SK-N-DZ (cell line): Measurements from ENCODE around the gene RBCK1. TPM values are rescaled to one million over a fixed set of nuclear protein-coding genes. Genes with fewer than 3 reads are reported as not detected.
"Not testable (repeated sequence)": the region's sequence is repeated elsewhere in the genome, so short reads cannot be mapped to it uniquely, and the experiment has no call there.

ENCODE experiments used
- DNase-seq: peaks from one replicate; pipeline ENCODE4 v3.0.0-alpha.2; 2015; ENCODE audit warnings: low spot score
- polyA plus RNA-seq, 2 experiments: library from polyadenylated mRNA; depleted of rRNA; stranded (reverse); fragments of >200 nt; gene quantifications; 2 replicates each; pipeline ENCODE4 v1.2.3, GENCODE V29; 2014

The RBCK1 gene
- polyA plus RNA-seq (2014; cell fraction: cytosol; rRNA removed) = 42.3 and 48.9 TPM in 2 replicates
- polyA plus RNA-seq (2014; cell fraction: nucleus; rRNA removed) = 56.0 and 90.3 TPM in 2 replicates

DNA sequence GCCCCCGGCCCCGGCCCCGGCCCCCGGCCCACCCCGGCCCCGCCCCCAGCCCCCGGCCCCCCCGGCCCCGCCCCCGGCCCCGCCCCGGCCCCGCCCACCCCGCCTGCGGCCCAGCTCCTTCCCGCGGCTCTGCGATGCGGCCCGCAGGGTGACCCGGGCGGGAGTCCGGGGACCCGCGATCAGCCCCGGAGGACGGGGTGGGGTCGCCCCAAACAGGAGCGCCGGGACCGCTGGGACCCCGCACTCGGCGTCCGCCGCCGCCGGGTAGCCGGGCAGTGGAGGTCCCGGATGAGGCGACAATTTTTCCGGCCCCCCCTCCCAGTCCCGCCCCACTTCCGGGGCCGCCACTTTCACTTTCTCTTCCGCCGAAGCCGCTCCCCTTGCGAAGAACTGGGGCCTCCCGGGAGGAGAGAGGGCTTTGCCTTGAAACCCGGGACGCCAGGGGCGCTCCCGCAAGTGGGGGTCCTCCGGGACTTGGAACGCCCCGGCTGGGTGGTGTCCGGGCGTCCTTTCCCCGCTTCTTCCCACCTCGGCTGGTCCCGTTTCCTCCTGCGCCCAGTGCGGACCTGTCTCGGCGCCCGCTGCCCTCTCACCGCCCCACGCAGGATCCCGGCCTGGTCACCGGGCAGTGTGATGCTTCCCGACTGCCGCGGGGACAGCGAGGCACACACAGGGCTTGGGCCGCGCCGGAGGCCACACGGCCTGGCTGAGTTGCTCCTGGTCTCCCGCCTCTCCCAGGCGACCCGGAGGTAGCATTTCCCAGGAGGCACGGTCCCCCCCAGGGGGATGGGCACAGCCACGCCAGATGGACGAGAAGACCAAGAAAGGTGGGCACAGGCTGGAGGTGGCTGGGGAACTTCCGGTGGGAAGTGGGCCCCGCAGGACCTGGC lies at the start of gene RBCK1:
RBCK1 (plus strand) TSS at position 347 of the 890 bp plus-strand sequence; CDS start at position 806, 459 bp downstream.
- peak; percentile 72 for DNase-seq

DNA sequence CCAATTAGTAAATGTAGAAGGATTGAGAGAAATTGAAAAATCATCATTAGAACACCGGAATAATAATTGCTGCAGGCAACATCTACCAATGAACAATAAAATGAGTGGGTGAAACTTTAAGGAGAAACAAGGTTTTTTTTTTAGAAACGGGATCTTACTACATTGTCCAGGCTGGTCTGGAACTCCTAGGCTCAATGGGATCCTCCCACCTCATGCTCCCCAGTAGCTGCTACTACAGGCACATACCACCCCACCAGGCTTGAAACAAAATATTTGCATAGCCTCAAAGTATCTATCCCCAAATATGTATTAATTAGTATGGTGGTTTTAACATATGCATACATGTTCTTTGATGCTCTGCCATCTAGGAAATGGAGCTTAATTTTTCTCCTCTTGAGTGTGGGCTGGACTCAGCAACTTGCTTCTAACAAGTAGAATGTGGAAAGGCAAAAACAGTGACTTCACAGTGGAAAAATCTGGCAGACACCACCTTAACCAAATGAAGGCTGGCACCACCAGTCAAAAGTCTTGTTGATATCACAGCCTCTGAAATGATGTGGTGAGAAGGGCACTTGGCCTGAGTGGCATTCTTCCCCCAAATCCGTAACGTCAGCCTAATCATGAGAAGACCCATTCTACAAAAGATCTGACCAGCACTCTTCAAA lies 49.1 kb upstream of the RBCK1 start:
- DNase-seq = no peak

DNA sequence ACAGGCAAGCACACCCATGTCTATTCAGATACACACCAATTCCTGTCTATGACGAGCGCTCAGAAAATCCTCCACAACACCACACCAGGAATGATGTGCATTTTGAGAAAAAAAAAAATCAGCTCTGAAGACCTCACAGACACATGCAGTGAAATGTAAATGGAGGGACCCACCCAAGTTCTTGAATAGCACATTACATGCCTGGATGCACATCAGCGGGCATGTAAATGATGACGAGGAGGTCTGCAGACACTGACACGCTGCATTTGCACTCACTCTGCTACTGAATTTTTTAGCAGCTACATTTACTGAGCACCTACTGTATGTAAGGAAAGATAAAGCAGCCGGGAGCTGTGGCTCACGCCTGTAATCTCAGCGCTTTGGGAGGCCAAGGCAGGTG lies 46.5 kb upstream of the RBCK1 start:
- no peak for DNase-seq

DNA sequence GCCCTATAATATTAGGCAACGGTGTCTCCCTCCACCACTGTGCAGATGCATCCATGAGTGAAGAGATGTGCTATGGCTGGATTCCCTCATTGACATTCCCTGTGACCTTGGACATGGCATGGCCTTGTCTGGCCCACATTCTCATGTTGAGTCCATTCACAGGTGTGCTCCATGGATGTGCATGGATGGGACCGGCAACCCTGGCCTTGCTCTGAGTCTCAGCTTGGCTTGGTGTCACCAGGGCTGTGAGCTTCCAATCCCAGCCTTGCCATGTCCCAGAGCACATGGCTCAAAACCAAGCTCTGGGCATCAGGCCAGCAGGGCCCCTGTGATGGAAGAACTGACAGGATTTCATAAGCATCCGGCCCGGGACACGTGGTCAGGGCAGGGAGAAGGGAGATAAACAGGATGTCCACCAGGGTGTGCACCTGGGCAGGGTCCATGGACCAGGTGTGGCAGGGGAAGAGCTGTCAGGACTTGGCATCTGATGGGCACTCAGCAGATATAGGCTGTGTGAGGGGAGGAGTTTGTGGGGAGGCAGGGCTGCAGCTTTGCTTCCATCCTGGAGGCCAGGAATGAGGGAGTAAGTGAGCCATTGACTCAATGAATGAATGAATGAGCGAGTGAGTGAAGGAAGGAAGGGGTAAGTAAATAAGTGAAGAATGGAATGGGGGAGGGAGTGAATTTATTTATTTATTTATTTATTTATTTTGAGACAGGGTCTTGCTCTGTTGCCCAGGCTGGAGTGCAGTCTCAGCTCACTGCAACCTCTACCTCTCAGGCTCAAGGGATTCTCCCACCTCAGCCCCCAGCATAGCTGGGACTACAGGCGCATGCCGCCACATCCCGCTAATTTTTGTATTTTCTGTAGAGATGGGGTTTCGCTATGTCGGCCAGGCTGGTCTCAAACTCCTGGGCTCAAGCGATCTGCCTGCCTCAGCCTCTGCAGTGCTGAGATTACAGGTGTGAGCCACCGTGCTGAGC lies 45.5 kb upstream of the RBCK1 start:
- peak; percentile 52 for DNase-seq

DNA sequence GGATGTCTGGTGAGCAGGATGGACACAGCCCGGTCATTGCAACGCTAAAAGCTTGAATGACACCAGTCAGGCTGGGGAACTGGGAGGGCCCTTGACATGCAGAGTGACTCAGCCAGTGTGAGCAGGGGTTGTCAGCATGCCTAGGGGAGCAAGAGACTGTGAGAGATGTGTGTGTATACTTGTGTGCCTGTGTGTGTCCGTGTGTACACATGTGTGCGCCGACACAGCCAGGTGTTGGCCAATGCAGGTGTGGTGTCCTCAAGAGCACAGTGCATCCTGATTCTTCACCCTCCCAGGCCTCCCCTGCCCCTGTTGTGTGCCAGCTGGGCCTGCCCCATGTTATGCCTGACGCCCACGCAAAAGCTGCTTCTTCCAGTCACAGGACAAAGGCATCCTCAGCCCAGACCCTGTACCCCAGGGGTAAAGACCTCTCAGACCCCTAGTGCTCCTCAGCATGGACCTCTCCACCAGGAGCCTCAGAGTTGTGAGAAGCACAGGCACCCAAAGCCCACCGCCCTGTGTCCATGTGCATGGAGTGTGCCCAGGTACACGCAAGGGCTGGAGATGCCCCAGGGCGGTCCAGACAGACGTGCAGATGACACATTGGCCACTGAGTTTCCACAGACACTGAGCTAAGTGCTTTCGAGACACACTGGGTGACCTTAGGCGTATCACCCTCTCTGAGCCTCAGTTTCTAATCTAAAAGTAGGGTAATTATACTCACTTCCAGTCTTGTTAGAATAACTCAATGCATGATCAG lies 44.6 kb upstream of the RBCK1 start:
- DNase-seq = no peak

DNA sequence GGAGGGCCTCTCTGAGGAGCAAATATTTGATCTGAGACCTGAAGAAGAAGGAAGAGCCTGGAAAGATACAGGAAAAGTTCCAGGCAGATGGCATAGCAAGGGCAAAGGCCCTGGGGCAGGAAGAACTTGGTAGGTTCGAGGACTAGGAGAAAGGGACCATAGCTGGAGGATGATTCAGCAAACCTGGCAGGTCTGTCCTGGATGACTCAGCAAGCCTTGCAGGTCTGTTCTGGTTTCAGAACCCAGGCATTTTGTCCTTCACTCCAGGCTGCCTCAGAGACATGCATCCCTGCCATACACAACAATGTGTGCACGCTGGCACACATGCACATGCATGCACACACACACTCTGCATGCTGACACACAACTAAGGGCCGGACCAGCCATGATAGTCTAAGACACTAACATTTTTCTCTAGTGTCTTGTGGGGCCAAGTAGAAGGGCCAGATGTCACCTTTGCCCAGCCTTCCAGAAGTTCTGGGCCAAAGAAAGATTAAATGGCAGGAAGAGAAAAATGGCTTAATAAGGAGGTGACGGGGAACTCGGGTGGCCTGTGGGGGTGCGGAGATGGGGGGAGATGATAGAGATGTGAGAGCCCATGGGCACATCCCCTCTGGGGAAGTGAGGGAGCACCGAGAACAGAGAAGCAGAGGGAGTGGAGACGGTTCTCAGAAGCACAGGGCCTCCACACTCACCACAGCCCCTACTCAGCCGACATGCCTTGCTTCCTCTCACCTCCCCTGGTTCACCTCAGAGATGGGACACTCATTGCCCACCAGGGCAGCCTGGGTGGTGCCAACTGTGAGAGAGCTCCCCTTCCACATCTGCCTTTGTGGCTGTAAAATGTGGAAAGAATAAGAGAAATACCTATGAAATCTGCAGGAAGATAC lies 42.9 kb upstream of the RBCK1 start:
- no peak for DNase-seq

DNA sequence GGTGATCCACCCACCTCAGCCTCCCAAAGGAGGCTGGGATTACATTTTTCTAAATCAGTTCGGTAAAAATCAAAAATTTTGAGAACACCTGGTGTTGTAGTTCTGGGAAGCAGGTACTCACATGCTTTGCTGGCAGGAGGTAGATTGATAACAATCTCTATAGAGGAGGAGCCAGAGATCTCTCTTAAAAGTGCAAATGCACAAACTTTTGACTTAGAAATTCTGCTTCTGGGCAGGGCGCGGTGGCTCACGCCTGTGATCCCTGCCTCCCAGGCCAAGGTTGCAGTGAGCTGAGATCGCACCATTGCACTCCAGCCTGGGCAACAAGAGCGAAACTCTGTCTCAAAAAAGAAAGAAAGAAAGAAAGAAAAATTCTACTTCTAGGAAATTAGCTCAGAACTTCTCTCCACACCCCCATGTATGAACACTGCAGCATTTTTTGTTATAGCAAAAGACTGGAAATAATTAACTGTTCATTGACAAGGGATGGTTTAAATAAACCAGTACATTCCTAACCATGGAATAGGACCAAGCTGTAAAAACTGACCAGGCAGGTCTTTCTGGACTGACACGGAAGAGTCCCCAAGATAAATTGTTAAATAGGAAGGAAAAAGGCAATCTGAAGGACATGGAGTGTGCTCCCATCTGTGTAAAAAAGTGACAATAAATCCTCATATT lies 41.9 kb upstream of the RBCK1 start:
- DNase-seq = no peak

DNA sequence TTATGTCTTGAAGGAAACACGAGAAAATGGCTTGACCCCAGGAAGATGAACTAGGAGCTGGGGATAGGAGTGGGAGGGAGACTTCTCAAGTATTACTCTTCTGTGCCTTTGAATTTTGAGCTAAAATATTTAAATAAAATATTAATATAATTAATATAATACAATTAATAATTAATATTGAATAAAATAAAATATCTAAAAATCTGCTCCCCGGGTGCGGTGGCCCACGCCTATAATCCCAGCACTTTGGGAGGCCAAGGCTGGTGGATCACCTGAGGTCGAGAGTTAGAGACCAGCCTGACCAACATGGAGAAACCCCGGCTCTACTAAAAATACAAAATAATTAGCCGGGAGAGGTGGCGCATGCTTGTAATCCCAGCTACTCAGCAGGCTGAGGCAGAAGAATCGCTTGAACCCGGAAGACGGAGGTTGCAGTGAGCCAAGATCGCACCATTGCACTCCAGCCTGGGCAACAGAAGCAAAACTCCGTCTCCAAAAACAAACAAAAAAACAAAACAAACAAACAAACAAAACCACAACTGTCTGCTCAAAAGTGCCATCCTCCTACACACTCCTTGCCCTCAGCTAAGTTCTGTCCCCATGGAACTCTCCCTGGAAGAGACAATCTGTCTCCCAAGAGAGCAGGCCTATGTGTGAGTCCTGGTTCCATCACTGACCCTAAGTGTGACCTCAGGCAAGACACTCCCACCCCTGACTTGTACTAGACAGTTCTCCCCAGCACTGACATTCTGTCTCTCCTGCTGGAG lies 41.2 kb upstream of the RBCK1 start:
- DNase-seq = no peak

DNA sequence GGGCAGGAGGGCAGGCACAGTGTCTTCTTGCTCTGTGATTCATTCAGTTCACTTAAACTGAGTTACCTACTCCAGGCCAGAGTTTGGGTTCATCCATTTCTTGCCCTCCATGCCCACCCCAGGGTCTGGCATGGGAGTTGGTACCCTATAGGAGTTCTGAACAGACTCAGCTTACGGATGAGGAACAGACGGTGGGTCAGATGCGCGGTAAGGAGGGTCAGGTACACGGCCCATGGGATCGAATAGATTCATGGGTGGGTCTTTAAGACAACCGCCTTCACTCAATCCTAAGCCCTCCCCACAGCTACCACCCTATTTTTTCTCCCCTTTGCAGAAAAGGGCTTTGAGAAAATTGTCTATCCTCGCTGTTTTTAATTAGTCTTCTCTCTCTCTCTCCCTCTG lies 40.6 kb upstream of the RBCK1 start:
- no peak for DNase-seq

DNA sequence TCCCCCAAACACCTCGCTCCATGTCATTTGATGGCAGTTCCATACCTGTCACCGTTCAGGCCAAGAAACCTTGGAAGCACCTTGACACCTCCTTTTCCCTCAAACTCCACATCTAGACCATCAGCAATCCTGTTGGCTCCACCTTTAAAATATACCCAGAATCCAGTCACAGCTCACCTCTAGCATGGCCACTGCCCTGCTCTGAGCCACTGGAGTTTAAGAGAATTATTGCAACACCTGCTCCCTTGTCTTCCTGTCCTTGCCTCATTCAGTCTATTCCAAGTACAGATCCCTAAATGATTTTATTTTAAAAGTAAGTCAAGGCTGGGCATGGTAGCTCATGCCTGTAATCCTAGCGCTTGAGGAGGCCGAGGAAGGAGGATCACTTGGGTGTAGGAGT lies 39.2 kb upstream of the RBCK1 start:
- no peak for DNase-seq

DNA sequence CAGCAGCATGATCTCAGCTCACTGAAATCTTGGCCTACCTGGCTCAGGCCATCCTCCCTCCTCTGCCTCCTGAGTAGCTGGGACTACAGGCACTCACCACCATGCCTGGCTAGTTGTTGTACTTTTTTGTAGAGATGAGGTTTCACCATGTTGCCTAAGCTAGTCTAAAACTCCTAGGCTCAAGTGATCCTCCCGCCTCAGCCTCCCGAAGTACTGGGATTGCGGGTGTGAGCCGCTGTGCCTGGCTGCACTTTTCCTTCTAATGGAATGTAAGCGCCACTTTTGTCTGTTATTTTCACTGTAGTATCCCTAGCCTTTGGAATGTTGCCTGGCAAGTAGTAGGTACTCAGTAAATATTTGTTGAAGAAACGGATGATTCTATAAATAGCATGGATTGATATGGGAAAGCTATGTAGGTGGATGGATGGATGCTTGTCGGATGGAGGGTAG lies 37.9 kb upstream of the RBCK1 start:
- DNase-seq = no peak

DNA sequence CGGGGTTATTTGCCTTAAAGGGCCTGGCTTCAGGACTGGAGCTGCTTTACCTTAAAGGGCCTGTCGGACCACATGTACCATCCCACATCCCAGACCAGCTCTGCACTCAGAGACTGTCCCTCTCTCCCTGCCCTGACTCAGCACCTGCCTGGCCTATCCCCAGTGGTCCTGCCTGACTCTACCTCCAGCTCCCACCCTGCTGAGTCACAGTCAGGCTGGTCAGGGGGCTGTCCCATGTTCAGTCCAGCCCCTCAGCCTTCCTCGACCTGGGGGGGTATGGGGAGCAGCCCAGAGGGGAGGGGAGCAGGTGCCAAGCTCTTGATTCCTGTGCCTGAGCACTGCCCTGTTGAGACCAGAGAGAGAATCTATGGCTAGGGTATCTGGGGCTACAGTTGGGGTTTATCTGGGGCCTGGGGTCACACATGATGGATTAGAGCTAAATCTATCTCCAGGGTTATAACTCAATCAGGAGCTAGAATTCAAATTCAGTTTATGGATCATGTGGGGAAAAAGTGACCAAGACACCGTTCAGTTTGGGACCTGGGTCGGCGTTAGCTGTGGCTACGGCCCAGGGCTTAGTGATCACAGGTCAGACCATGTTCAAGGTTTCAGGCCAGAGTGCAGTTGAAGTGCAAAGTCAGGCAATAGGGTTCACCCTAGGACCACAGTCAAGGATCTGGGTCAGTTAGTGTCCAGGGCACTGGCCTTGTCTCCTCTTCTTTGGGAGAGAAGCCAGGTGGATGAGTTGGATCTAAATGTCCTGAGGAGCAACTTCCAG lies 36.9 kb upstream of the RBCK1 start:
- no peak for DNase-seq

DNA sequence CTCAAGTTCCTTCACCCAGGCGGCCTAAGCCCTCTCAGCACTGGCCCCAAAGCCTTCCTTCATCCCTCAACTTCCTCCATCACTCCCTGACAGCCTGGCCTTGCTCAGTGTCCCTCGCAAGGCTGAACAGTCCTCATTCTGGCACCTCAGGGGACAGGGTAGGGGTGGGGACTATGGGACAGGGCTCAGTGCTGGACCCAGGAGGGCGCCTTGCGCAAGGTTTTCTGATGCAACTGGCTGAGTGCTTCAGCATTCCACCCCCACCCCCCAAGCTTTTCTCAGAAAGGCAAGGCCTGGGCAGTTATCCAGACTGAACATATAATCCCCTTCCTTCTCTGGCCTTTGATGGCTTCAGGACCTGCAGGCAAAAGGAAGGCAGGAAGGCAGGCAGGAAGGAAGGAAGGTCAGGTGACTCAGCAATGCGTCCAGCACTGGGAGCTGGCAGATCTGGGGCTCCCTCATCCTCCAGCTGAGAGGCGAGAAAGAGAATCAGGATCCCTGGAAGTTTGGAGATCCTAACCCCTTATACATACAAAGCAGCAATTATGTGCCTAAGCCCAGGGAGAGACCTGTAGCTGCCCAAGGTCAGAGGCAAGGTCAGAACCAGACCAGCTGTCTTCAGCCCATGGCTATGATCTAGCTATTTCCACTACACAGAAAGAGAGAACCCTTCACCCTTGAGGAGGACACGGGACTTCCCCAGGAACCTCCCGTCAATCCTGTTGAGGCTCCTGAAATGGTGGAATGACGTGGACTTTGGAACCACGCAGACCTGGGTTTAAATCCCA lies 36.1 kb upstream of the RBCK1 start:
- no peak for DNase-seq

DNA sequence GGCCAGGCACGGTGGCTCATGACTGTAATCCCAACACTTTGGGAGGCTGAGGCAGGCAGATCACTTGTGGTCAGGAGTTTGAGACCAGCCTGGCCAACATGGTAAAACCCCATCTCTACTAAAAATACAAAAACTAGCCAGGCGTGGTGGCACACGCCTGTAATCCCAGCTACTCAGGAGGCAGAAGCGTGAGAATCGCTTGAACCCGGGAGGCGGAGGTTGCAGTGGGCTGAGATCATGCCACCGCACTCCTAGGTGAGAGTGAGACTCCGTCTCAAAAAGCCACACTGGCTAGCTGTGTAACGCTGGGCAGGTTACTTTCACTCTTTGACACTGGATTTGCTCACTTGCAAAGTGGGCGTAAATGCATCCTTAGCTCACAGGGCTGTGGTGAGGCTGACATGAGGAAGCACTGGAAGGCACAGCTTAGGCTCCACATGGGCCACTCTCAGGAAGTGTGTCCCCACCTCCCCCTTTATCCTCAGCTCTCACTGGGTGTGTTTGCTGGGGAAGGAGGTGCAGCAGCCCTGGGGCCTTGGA lies 35.5 kb upstream of the RBCK1 start:
- not testable (repeated sequence) for DNase-seq

DNA sequence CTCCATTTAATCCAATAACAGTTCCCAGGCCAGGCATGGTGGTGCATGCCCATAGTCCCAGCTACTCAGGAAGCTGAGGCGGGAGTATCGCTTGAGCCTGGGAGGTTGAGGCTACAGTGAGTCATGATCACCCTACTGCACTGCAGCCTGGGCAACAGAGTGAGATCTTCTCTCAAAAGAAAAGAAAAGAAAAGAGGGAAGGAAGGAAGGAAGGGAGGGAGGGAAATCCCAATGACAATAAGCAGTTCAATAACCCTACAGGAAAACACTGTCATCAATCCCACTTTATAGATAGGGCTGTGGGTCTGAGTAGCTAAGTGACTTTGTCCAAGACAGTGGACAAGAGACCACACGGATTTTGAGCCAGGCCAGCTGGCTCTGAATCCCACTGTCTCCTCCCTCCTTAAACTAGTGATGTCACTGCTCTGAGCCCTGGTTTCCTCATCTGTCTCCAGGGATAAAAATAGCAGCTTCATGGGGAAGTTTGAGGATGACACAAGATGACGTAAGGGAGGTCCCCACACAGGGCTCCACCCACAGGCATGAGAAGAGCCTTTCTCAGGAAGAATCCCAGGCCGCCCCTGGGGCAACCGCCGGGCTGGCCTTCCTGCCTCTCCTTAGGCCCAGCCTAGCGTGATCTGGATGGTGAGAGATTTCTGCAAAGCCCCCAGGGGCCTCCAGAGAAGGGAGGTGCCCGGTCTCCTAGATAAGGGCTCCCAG lies 34.8 kb upstream of the RBCK1 start:
- DNase-seq = no peak
